CD4-positive, alpha-beta T cell (primary cell): Measurements from ENCODE around the gene DNAH17. TPM values are rescaled to one million over a fixed set of nuclear protein-coding genes. Genes with fewer than 3 reads are reported as not detected.

Experiments
- ATAC-seq: fragments of 200-7000 bp; cut with Tn5 transposase; one replicate; pipeline ENCODE4 v1.10.0; 2022; ENCODE audit warnings: mild to moderate bottlenecking; ENCODE audit not compliant: poor library complexity
- CTCF ChIA-PET: fragments of 350-600 bp; sonication (Branson Sonifier 250); formaldehyde crosslinking; loops from one replicate; lab custom pipeline; 2021; ENCODE audit warnings: antibody characterized with exemption, inconsistent platforms; lab: Charles Lee
- POLR2A ChIA-PET: fragments of 350-600 bp; sonication (Branson Sonifier 250); formaldehyde crosslinking; loops from one replicate; lab custom pipeline; 2021; ENCODE audit warnings: antibody characterized with exemption, inconsistent platforms; lab: Charles Lee
- DNase-seq, 14 experiments: peaks; one replicate each; pipeline ENCODE4 v3.0.0-alpha.2; 2013 to 2020; ENCODE audit warnings: mixed read lengths in 2 of 14
- H3K27ac ChIP-seq, 2 donors: one replicate each; pipeline versions ENCODE4 v1.5.1 to v1.7.0; 2013; ENCODE audit warnings: low read length in 2 of 2, low read depth in 1 of 2, mild to moderate bottlenecking in 1 of 2
- H3K27me3 ChIP-seq, 2 experiments: 1 replicate in 1 of 2; 2 replicates in 1 of 2; pipeline versions ENCODE4 v1.6.1 to v1.7.0; 2013; ENCODE audit warnings: low read length in 2 of 2, control low read depth in 1 of 2, mild to moderate bottlenecking in 1 of 2, moderate library complexity in 1 of 2; ENCODE audit not compliant: insufficient read depth in 2 of 2, control insufficient read depth in 1 of 2
- H3K36me3 ChIP-seq: one replicate; pipeline ENCODE4 v1.6.1; 2013; ENCODE audit warnings: low read length, control low read depth; ENCODE audit not compliant: insufficient read depth
- H3K4me1 ChIP-seq: one replicate; pipeline ENCODE4 v1.6.1; 2013; ENCODE audit warnings: low read length, control low read depth; ENCODE audit not compliant: insufficient read depth
- H3K4me3 ChIP-seq: one replicate; pipeline ENCODE4 v1.5.1; 2013; ENCODE audit warnings: mild to moderate bottlenecking, low read length, moderate library complexity
- H3K9me3 ChIP-seq, 2 experiments: 1 replicate in 1 of 2; 2 replicates in 1 of 2; pipeline versions ENCODE4 v1.6.1 to v1.7.0; 2013; ENCODE audit warnings: low read length in 2 of 2, mild to moderate bottlenecking in 2 of 2, control low read depth in 1 of 2, moderate library complexity in 1 of 2; ENCODE audit not compliant: control insufficient read depth in 1 of 2, insufficient read depth in 1 of 2
- H3K27ac Mint-ChIP-seq: one replicate; pipeline ENCODE4 v1.8.0; 2020; ENCODE audit warnings: mixed read lengths
- H3K27me3 Mint-ChIP-seq: one replicate; pipeline ENCODE4 v1.8.0; 2021; ENCODE audit warnings: mixed read lengths
- H3K36me3 Mint-ChIP-seq: one replicate; pipeline ENCODE4 v1.8.0; 2021; ENCODE audit warnings: low read depth, mixed read lengths
- H3K4me1 Mint-ChIP-seq: one replicate; pipeline ENCODE4 v1.8.0; 2021; ENCODE audit warnings: low read depth, mixed read lengths
- H3K4me3 Mint-ChIP-seq: one replicate; pipeline ENCODE4 v1.8.0; 2020; ENCODE audit warnings: mild to moderate bottlenecking, mixed read lengths
- H3K9me3 Mint-ChIP-seq: one replicate; pipeline ENCODE4 v1.8.0; 2020; ENCODE audit warnings: mixed read lengths
- CTCF ChIP-seq: fragments of 200-600 bp; IDR thresholded peaks from one replicate; pipeline ENCODE4 v1.8.0; 2022; ENCODE audit warnings: antibody characterized with exemption, mild to moderate bottlenecking
- intact Hi-C, 2 experiments: fragments of 100-400 bp; cut with DNase I in 1 of 2; cut with micrococcal nuclease in 1 of 2; formaldehyde crosslinking; loops; one replicate each; pipeline versions ENCODE4 v1.15.1 to v1.9.0; 2023 to 2025; cut with DNase I, micrococcal nuclease
- total RNA-seq, 174 experiments: library from RNA in 2 of 174; stranded (reverse) in 2 of 174; gene quantifications; one replicate each; pipeline ENCODE4 v1.2.3 and lab custom pipeline; 2021 to 2026

The DNAH17 gene
- total RNA-seq, 2 experiments from 2014 or later = 0.14 TPM; not detected in 1

- Mint-ChIP-seq H3K4me1 (no peaks in the 10 kb centered on the region), H3K27me3 (peaks cover 5% of the 10 kb centered on the region), H3K4me3 (no peak overlapping the region), H3K27ac (no peak overlapping the region), H3K9me3 (no peaks in the 10 kb centered on the region), H3K36me3 (no peaks in the 10 kb centered on the region)
- DNase-seq (no peak), ATAC-seq (no peak)
- Histone ChIP-seq H3K4me1 (peaks cover 19% of the 10 kb centered on the region), H3K27ac (no peak overlapping the region), H3K4me3 (no peak overlapping the region), H3K9me3 (peaks cover 0 to 4% of the 10 kb centered on the region in 2 experiments), H3K27me3 (no peaks in the 10 kb centered on the region), H3K36me3 (no peaks in the 10 kb centered on the region)
- ChIA-PET POLR2A (no interaction called here), CTCF (no interaction called here)
- no peak for TF ChIP-seq CTCF
- intact Hi-C loops = no loop called here
Observed at GRCh38 chr17:78471635-78472034, 105.6 kb downstream of the DNAH17 start.

- Histone ChIP-seq H3K4me3 (no peak overlapping the region), H3K36me3 (no peaks in the 10 kb centered on the region), H3K27ac (no peak overlapping the region), H3K27me3 (no peaks in the 10 kb centered on the region), H3K9me3 (peaks cover 0 to 8% of the 10 kb centered on the region in 2 experiments), H3K4me1 (peaks cover 3% of the 10 kb centered on the region)
- no peak for DNase-seq
- TF ChIP-seq CTCF = no peak
- H3K9me3 Mint-ChIP-seq = no peaks in the 10 kb centered on the region
- no peaks in the 10 kb centered on the region for H3K4me1 Mint-ChIP-seq
- H3K27me3 Mint-ChIP-seq = peaks cover 5% of the 10 kb centered on the region
- intact Hi-C loops = no loop called here
- ChIA-PET POLR2A (no interaction called here), CTCF (no interaction called here)
- no peaks in the 10 kb centered on the region for H3K36me3 Mint-ChIP-seq
- H3K4me3 Mint-ChIP-seq = no peak overlapping the region
- no peak overlapping the region for H3K27ac Mint-ChIP-seq
- no peak for ATAC-seq
Observed at GRCh38 chr17:78469443-78469842, 107.8 kb downstream of the DNAH17 start.

- Mint-ChIP-seq H3K4me1 (no peaks in the 10 kb centered on the region), H3K36me3 (no peaks in the 10 kb centered on the region), H3K9me3 (no peaks in the 10 kb centered on the region), H3K27me3 (peaks cover 5% of the 10 kb centered on the region), H3K27ac (no peak overlapping the region), H3K4me3 (no peak overlapping the region)
- no peak overlapping the region for H3K4me3 ChIP-seq
- no peaks in the 10 kb centered on the region for H3K27me3 ChIP-seq
- H3K36me3 ChIP-seq = no peaks in the 10 kb centered on the region
- ATAC-seq (no peak), DNase-seq (no peak)
- intact Hi-C loops = no loop called here
- no peaks in the 10 kb centered on the region for H3K4me1 ChIP-seq
- ChIA-PET CTCF (no interaction called here), POLR2A (no interaction called here)
- peaks cover 0 to 10% of the 10 kb centered on the region in 2 experiments for H3K9me3 ChIP-seq
- no peak for TF ChIP-seq CTCF
- no peak overlapping the region for H3K27ac ChIP-seq
Observed at GRCh38 chr17:78468366-78468765, 108.8 kb downstream of the DNAH17 start.
